GM21367 (cell line): ENCODE results near the gene MBD5.

ENCODE experiments used
- ATAC-seq: cut with Tn5 transposase; IDR thresholded peaks from one replicate; pipeline ENCODE4 v1.9.1; 2021; ENCODE audit not compliant: unreplicated experiment

The MBD5 gene

GRCh38 chr2:148299616-148300015 lies 278.7 kb downstream of the MBD5 start:
- ATAC-seq: no peak

- ATAC-seq: no peak
These were observed 279.7 kb downstream of the MBD5 start for GRCh38 chr2:148300544-148300943.

DNA sequence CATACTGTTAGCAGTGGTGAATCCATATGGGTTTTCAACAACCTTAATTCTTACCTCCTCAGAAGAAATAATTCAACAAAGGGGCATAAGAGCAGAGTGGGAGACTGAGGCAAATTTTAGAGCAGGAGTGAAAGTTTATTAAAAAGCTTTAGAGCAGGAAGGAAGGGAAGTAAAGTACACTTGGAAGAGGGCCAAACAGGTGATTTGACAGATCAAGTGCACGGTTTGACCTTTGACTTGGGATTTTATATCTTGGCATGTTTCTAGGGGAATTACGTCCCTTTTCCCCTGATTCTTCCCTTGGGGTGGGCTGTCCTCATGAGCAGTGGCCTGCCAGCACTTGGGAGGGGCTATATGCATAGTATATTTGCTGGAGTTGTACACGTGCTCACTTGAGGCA lies 280.5 kb downstream of the MBD5 start:
- ATAC-seq: no peak

DNA sequence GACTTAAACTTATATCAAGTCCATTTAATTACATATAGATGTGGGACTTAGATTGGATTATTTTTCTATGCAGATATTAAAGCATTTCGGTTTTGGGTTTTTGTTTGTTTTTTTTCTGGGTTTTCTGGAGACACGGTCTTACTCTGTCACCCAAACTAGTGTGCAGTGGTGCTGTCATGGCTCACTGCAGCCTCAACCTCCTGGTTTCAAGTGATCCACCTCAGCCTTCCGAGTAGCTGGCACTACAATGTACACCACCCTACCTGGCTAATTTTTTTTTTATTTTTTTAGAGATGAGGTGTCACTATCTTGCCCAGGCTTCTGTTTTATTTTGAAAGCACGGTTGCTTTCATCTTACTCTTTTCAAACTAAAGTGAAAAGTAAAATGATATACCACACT lies 281.6 kb downstream of the MBD5 start:
- ATAC-seq: no peak

GRCh38 chr2:148303161-148303560 lies 282.3 kb downstream of the MBD5 start:
- no peak for ATAC-seq

GRCh38 chr2:148305476-148305875 lies 284.6 kb downstream of the MBD5 start:
- no peak for ATAC-seq

GRCh38 chr2:148306027-148306426 lies 285.1 kb downstream of the MBD5 start:
- no peak for ATAC-seq

GRCh38 chr2:148317598-148317997 lies 296.7 kb downstream of the MBD5 start:
- no peak for ATAC-seq

- ATAC-seq: no peak
These were observed 317.6 kb downstream of the MBD5 start for GRCh38 chr2:148338541-148338940.

DNA sequence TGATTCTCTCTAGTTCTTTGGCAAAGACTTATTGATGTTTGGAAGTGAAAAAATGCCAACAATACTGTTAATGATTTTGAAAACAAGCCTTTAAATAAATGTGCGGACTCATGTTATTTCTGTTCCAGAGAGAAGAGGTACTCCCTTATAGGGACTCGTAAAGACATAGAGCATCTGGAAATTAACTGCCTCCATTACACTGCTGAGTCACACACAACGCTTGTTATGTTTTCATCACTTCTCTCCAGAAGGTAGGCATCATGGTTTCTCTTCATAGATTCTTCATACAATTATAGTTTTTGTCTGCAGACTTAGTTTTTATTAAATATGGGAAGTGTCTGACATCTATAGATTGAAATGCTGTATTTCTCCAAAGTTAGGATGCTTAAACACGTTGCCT lies 321.2 kb downstream of the MBD5 start:
- no peak for ATAC-seq

DNA sequence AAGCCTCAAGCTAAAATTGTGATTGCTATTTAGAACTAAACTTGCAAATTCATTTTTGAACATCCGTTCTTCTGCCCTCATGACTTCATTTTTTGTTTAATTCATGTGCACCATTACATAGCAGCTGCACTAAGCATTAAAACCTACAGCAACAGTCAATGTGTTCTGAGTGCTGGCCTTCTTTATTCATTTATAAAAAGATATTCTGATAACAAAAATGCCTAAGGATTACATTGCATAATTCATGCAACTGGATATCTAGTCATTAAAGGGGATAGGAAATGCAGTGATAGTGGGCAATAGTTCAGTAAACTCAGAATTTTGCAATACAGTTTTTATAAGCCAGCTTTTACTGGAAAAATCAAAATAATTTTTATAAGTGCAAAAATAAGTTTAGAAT lies 329.3 kb downstream of the MBD5 start:
- ATAC-seq: no peak

- no peak for ATAC-seq
These were observed 330.7 kb downstream of the MBD5 start for GRCh38 chr2:148351437-148352143.

GRCh38 chr2:148358375-148358774 lies 337.5 kb downstream of the MBD5 start:
- no peak for ATAC-seq

DNA sequence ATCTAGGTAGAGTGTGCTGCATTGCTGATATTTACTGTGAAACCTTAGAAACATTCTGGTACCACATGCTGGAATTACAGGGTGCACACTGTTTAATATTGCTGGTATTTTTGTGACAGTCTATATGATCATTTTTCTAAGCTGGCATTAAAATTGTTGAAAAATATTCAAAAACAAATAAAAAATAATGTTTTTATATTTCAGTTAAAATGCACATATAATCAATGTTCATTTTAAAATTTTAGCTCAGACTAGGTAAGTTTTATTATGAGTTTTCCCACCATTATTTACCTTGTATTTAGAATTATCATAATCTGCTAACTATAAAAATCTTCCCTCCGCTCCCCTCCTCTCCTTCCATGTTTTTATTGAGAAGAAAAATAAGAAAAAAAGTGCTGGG lies 339.8 kb downstream of the MBD5 start:
- ATAC-seq: no peak

- ATAC-seq: no peak
These were observed 341.4 kb downstream of the MBD5 start for GRCh38 chr2:148362144-148362796.

GRCh38 chr2:148375214-148375613 lies 354.3 kb downstream of the MBD5 start:
- no peak for ATAC-seq

DNA sequence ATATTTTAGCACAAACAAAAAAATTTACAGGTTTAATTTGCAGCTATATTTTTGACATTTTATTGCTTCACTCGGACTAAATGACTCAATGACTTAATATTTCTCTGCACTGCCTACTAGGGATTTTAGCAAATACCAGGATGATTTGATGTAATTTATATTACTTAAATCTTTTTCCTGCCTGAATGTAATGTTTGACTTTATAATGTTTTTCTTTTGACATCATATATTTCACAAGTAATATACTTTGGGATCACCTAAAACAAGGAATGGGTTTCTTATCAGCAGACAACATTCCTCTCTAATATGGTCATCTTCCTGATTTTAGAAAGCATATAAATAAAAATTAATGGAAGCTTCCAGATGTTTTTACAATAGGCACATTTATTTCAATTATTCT lies 370.4 kb downstream of the MBD5 start:
- no peak for ATAC-seq

DNA sequence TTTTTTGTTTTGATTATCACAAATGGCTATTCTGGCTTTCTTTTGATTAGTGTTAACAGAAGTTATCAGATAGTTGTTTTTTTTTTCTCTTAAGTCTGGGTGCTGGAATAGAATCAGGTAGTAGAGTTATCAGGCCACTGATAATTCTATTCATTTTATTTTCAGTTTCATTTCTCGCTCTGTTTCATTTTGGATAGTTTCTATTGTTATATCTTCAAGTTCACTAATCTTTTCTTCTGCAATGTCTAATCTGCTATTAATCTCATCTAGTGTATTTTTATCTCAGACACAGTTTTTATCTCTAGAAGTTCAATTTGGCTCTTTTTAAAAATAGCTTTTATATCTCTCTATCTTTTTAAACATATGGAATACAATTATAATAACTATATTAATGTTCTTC lies 381.9 kb downstream of the MBD5 start:
- ATAC-seq: no peak

DNA sequence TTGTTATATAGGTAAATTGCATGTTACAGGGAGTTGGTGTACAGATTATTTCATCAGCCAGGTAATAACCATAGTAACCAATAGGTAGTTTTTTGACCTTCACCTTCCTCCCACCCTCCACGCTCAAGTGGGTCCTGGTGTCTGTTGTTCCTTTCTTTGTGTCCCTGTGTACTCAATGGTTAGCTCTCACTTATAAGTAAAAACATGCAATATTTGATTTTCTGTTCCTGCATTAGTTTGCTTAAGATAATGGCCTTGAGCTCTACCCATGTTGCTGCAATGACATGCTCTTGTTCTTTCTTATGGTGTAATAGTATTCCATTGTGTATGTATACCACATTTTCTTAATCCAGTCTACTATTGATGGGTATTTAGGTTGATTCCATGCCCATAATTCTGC lies 390.0 kb downstream of the MBD5 start:
- no peak for ATAC-seq

- ATAC-seq: no peak
These were observed 395.4 kb downstream of the MBD5 start for GRCh38 chr2:148416248-148416647.

DNA sequence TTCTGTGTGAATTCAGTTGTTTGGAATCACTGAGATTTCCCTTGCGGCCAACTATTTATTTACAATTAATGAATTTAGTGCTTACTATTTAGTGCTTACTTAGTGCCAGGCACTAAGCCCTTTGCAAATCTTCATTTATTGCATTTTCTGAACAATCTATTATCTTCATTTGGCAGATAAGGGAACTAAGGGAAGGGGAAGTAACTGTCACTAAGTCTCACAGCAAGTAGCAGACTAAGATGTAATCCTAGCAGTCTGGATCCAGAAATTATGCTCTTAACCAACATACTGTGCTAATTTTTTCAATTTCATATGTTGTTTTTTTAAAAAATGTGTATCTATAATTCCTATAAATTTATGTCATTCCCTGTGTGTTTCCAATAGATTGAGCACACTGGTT lies 409.2 kb downstream of the MBD5 start:
- ATAC-seq: no peak

- no peak for ATAC-seq
These were observed 427.0 kb downstream of the MBD5 start for GRCh38 chr2:148447877-148448276.

DNA sequence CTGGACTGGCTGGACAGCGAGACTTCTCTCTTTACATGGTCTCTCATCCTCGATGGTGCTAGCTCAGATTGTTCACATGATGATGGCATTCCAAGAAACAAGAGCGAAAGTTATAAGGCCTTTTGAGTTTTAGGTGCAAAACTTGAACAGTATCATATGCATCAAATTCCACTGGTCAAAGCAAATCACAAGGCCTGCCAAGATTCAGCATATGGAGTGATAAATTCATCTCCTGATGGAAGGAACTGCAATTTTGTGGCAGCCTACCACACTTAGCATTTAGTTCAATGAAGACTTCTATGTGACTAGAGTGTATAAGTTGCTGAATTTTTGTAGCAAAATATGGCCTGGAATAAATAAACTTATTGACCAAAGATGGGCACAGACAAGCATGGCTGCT lies 429.6 kb downstream of the MBD5 start:
- no peak for ATAC-seq
